ENCODE measurements around the gene CCDC93.

DNA sequence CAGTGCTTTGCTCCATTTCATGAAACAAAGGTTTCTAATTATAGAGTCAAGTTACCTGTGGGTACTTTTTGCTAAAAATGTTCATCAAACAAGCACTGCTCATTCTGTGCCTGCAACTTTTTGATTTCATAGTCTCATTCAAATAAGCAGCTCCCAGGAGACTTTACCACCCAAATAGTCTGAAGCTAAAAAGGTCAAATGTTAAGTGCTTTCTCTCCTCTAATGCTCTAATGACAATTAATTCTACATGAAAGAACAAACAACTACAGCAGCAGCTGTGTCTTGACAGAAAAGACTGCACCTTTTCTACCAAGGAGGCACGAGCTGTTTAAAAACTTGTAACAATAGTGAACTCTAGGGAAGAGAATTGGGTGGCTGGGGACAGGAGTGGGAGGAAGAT lies 65.3 kb downstream of the CCDC93 start:
- TF ChIP-seq, protein P1, sequence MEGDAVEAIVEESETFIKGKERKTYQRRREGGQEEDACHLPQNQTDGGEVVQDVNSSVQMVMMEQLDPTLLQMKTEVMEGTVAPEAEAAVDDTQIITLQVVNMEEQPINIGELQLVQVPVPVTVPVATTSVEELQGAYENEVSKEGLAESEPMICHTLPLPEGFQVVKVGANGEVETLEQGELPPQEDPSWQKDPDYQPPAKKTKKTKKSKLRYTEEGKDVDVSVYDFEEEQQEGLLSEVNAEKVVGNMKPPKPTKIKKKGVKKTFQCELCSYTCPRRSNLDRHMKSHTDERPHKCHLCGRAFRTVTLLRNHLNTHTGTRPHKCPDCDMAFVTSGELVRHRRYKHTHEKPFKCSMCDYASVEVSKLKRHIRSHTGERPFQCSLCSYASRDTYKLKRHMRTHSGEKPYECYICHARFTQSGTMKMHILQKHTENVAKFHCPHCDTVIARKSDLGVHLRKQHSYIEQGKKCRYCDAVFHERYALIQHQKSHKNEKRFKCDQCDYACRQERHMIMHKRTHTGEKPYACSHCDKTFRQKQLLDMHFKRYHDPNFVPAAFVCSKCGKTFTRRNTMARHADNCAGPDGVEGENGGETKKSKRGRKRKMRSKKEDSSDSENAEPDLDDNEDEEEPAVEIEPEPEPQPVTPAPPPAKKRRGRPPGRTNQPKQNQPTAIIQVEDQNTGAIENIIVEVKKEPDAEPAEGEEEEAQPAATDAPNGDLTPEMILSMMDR (IDR thresholded peaks at IDR 0.05): no peak
- no peak for TF ChIP-seq POLR2A (IDR thresholded peaks at IDR 0.05)
- no peak for TF ChIP-seq EP300 (IDR thresholded peaks at IDR 0.05)
